ENCODE results near the gene S100A6. TPM values are rescaled to one million over a fixed set of nuclear protein-coding genes. Genes with fewer than 3 reads are reported as not detected.

The S100A6 gene
- polyA plus RNA-seq, 1 donor from 2014 or later, result not detected

DNA sequence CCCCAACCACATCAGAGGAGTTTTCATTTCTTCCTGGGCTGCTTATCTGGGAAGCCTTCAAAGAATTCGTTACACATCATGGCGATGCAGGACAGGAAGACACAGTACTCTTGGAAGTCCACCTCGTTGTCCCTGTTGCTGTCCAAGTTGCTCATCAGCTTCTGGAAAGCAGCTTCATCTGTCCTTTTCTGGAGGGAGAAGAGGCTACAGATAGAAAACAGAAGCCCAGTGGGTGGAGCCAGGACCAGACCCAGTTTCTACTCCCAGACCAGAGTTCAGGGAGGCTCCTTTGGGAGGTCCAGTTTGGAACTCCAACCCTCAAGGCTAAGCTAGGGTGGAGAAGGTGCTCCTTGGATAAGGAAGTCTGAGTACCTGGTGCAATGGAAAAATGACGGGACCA is 7.9 kb upstream of the S100A6 start:
- Histone ChIP-seq H2AFZ (ENCODE audit: low read depth, low read length) (no peak overlapping the region), H3K9ac (ENCODE audit: low read length) (no peak overlapping the region), H3F3A (ENCODE audit: insufficient read depth, low read length, poor library complexity, severe bottlenecking) (no peaks in the 10 kb centered on the region), H3K9me2 (ENCODE audit: insufficient read depth, low read length) (no peaks in the 10 kb centered on the region), H3K27ac (ENCODE audit: low read length) (no peak overlapping the region), H3K4me3 (ENCODE audit: low read length) (no peak overlapping the region), H4K20me1 (ENCODE audit: insufficient read depth) (no peaks in the 10 kb centered on the region), H3K27me3 (ENCODE audit: insufficient read depth, low read depth, low read length) (no peaks in the 10 kb centered on the region), H3K4me2 (ENCODE audit: low read length) (no peak overlapping the region), H3K79me2 (replicated peaks; ENCODE audit: insufficient read depth, low read length) (no peaks in the 10 kb centered on the region), H3K36me3 (ENCODE audit: insufficient read depth, low read length) (no peaks in the 10 kb centered on the region), H3K9me3 (ENCODE audit: low read length) (no peaks in the 10 kb centered on the region)
- TF ChIP-seq EZH2 (IDR thresholded peaks at IDR 0.05; ENCODE audit: borderline replicate concordance, insufficient read depth, low read length, poor library complexity, severe bottlenecking) (no peak), EP300 (conservative IDR thresholded peaks at IDR 0.05; ENCODE audit: poor library complexity, severe bottlenecking) (no peak), RAD21 (conservative IDR thresholded peaks at IDR 0.05) (no peak), SMC3 (conservative IDR thresholded peaks at IDR 0.05; ENCODE audit: poor library complexity) (no peak), TAF1 (IDR thresholded peaks at IDR 0.05; ENCODE audit: low read depth) (no peak), MXI1 (conservative IDR thresholded peaks at IDR 0.05; ENCODE audit: poor library complexity, severe bottlenecking) (no peak), POLR2AphosphoS5 (IDR thresholded peaks at IDR 0.05) (no peak)
- TF ChIP-seq, protein P1, sequence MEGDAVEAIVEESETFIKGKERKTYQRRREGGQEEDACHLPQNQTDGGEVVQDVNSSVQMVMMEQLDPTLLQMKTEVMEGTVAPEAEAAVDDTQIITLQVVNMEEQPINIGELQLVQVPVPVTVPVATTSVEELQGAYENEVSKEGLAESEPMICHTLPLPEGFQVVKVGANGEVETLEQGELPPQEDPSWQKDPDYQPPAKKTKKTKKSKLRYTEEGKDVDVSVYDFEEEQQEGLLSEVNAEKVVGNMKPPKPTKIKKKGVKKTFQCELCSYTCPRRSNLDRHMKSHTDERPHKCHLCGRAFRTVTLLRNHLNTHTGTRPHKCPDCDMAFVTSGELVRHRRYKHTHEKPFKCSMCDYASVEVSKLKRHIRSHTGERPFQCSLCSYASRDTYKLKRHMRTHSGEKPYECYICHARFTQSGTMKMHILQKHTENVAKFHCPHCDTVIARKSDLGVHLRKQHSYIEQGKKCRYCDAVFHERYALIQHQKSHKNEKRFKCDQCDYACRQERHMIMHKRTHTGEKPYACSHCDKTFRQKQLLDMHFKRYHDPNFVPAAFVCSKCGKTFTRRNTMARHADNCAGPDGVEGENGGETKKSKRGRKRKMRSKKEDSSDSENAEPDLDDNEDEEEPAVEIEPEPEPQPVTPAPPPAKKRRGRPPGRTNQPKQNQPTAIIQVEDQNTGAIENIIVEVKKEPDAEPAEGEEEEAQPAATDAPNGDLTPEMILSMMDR (IDR thresholded peaks at IDR 0.05; ENCODE audit: poor library complexity, severe bottlenecking), result no peak
- TF ChIP-seq, protein P2, sequence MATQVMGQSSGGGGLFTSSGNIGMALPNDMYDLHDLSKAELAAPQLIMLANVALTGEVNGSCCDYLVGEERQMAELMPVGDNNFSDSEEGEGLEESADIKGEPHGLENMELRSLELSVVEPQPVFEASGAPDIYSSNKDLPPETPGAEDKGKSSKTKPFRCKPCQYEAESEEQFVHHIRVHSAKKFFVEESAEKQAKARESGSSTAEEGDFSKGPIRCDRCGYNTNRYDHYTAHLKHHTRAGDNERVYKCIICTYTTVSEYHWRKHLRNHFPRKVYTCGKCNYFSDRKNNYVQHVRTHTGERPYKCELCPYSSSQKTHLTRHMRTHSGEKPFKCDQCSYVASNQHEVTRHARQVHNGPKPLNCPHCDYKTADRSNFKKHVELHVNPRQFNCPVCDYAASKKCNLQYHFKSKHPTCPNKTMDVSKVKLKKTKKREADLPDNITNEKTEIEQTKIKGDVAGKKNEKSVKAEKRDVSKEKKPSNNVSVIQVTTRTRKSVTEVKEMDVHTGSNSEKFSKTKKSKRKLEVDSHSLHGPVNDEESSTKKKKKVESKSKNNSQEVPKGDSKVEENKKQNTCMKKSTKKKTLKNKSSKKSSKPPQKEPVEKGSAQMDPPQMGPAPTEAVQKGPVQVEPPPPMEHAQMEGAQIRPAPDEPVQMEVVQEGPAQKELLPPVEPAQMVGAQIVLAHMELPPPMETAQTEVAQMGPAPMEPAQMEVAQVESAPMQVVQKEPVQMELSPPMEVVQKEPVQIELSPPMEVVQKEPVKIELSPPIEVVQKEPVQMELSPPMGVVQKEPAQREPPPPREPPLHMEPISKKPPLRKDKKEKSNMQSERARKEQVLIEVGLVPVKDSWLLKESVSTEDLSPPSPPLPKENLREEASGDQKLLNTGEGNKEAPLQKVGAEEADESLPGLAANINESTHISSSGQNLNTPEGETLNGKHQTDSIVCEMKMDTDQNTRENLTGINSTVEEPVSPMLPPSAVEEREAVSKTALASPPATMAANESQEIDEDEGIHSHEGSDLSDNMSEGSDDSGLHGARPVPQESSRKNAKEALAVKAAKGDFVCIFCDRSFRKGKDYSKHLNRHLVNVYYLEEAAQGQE (IDR thresholded peaks at IDR 0.05; ENCODE audit: borderline replicate concordance), result no peak

DNA sequence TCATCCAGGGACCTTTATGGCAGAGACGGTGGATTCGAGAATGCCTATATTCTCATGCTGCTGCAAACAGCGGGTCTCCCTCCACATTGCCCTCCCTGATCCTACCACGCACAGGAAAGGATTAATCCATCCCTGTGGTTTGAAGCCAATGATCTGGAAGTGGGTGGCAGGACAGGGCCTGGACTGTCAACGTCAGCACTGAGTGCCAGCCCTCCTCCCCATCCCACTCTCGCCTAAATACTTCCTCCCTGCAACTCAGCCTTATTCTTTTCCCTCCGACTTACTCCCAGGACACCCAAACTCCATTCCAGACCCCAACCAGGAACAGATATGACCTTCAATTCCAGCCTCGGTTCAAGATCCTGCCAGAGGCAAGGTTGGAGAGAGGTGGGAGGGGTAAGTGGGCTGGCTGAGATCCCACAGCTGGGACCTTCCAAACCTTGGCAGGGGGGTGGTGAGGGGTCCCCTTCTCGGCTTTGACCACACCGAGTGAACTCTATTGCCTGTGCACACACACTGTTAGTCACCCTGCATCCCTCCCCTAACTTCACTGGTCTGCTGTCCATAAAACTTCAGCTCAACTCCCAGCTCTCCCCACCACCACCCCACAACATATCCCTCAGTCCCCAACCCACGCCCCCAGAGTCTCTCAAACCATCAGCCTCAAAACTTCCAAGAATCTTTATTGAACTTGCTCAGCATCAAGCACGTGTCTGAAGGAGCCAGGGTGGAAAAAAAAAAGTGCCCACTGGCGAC is 7.3 kb upstream of the S100A6 start:
- Histone ChIP-seq H3F3A (ENCODE audit: insufficient read depth, low read length, poor library complexity, severe bottlenecking) (no peaks in the 10 kb centered on the region), H4K20me1 (ENCODE audit: insufficient read depth) (no peaks in the 10 kb centered on the region), H3K4me2 (ENCODE audit: low read length) (no peak overlapping the region), H3K9me3 (ENCODE audit: low read length) (no peaks in the 10 kb centered on the region), H2AFZ (ENCODE audit: low read depth, low read length) (no peak overlapping the region), H3K79me2 (replicated peaks; ENCODE audit: insufficient read depth, low read length) (no peaks in the 10 kb centered on the region), H3K4me3 (ENCODE audit: low read length) (no peak overlapping the region), H3K9ac (ENCODE audit: low read length) (no peak overlapping the region), H3K36me3 (ENCODE audit: insufficient read depth, low read length) (no peaks in the 10 kb centered on the region), H3K9me2 (ENCODE audit: insufficient read depth, low read length) (no peaks in the 10 kb centered on the region), H3K27me3 (ENCODE audit: insufficient read depth, low read depth, low read length) (no peaks in the 10 kb centered on the region), H3K27ac (ENCODE audit: low read length) (no peak overlapping the region)
- TF ChIP-seq EZH2 (IDR thresholded peaks at IDR 0.05; ENCODE audit: borderline replicate concordance, insufficient read depth, low read length, poor library complexity, severe bottlenecking) (no peak), POLR2AphosphoS5 (IDR thresholded peaks at IDR 0.05) (no peak)

Measured in neural cell (in vitro differentiated cells).